Activated T-cell treated with anti-CD3 and anti-CD28 coated beads, Interleukin-2, amount 50 U/mL, for 4 hours (primary cell): Measurements from ENCODE around the gene KDM1A. TPM values are rescaled to one million over a fixed set of nuclear protein-coding genes. Genes with fewer than 3 reads are reported as not detected.
A peak's percentile ranks its signal among the peaks of the same experiment; 100 is the strongest.

Experiments used
- ATAC-seq, 2 donors: fragments of 200-7000 bp; cut with Tn5 transposase; one replicate each; pipeline ENCODE4 v1.10.0; 2021
- DNase-seq: peaks from one replicate; pipeline ENCODE4 v3.0.0-alpha.2; 2020
- H3K27me3 Mint-ChIP-seq: one replicate; pipeline ENCODE4 v1.8.0; 2021; ENCODE audit warnings: low read depth, mixed read lengths
- H3K36me3 Mint-ChIP-seq: one replicate; pipeline ENCODE4 v1.8.0; 2022; ENCODE audit warnings: mixed read lengths; ENCODE audit not compliant: insufficient read depth
- H3K4me1 Mint-ChIP-seq: one replicate; pipeline ENCODE4 v1.8.0; 2021; ENCODE audit warnings: low read depth, mixed read lengths
- H3K4me3 Mint-ChIP-seq: one replicate; pipeline ENCODE4 v1.8.0; 2021; ENCODE audit warnings: mild to moderate bottlenecking, moderate library complexity, mixed read lengths
- H3K9me3 Mint-ChIP-seq: one replicate; pipeline ENCODE4 v1.8.0; 2021; ENCODE audit warnings: mixed read lengths
- total RNA-seq, 3 donors: library from RNA; stranded (reverse); gene quantifications; one replicate each; pipeline ENCODE4 v1.2.1, GENCODE V29; 2021

Gene KDM1A
- total RNA-seq, 3 donors from 2014 or later, result 69.6 to 90.9 (median 81.2) TPM

DNA sequence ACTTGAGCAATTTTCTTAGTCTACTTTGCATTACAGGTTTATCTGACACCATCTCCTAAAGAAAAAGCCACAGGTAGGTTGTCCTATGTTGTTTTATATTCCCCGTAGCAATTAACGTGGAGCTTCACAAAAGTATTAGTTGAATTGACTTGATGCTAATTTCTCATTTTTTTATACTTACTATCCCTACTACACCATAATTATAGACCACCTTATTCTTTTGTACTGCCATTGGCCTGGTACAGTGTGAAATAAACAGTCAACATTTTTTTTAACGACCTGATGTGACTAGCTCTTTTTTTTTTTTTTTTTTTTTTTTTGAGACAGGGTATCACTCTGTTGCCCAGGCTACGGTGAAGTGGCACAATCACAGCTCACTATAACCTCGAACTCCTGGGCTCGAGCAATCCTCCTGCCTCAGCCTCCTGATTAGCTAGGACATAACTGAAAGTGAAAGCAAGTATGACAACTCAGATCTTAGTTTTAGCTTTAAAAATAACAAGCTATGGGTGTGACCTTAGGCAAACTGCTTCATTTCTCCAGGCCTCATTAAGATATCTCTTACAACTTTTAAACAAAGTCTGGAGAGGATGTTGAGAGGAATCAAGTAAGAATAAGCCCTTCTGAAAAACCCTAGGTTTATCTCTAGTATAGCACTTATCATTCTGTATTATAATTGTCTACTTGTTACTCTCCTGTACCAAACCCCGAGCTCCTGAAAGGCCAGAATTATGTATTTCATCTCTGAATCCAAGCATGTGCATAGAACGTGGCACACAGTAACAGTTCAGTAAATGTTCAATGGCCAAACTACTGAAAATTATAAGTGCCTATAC lies 99.9 kb downstream of the KDM1A start:
- Mint-ChIP-seq H3K4me1 (peaks cover 62% of the 10 kb centered on the region), H3K27me3 (no peaks in the 10 kb centered on the region), H3K4me3 (peak overlapping the region; percentile 61), H3K36me3 (peaks cover 3% of the 10 kb centered on the region), H3K9me3 (no peaks in the 10 kb centered on the region)
- DNase-seq (peak; percentile 23), ATAC-seq (peak; percentile 82 to 87)

DNA sequence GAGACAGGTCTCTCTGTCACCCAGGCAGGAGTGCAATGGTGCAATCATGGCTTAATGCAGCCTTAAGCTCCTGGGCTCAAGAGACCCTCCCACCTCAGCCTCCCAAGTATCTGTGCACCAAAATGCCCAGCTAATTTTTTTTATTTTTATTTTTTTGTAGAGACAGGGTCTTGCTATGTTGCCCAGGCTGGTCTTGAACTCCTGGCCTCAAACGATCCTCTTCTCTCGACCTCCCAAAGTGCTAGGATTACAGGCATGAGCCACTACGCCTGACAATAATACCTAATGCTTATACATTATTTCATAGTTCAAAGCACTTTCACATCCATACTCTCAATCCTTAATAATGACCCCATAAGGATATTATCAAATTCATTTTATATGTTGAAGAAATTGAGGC lies 101.1 kb downstream of the KDM1A start:
- H3K36me3 Mint-ChIP-seq, result peaks cover 3% of the 10 kb centered on the region
- DNase-seq (no peak), ATAC-seq (no peak)

DNA sequence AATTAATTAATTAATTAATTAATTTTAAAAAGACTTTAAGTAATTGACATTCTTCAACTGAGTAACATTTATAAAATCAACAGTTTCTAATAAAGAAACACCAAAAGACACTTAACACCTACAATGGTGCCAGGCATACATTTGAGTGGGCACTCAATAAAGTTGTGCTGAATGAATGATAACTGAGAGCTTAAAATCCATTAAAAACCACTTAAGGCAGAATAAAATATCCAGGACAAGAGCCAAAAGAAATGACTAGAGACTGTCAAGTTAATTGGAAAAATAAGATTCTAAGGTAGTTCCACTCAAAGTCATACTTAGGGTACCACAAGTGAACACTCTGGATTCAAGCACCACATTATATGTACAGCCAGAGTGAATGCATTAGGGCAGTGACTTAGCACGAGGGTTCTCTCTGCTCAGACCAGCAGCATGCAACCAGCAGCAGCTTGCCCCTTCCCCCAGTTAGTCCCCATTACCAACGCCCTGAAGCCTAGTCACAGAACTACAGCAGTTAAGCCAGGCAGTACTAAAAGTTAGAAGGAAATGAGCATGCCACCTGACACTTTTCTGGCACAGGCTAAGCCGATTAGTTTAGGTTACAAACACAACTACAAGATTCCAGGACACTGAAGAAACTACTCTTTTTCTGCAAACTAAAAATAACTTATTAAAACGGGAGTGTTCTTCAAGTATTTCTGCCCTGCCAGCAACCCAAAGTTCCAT lies 102.9 kb downstream of the KDM1A start:
- H3K4me1 Mint-ChIP-seq, result peaks cover 67% of the 10 kb centered on the region
- ATAC-seq (no peak), DNase-seq (no peak)
- peaks cover 3% of the 10 kb centered on the region for H3K36me3 Mint-ChIP-seq
- no peak overlapping the region for H3K4me3 Mint-ChIP-seq
- no peaks in the 10 kb centered on the region for H3K9me3 Mint-ChIP-seq
- no peaks in the 10 kb centered on the region for H3K27me3 Mint-ChIP-seq

More for the DNA sequence above, 101.1 kb downstream of the KDM1A start:
- Mint-ChIP-seq H3K9me3 (no peaks in the 10 kb centered on the region), H3K27me3 (no peaks in the 10 kb centered on the region), H3K4me1 (peaks cover 63% of the 10 kb centered on the region), H3K4me3 (no peak overlapping the region)

DNA sequence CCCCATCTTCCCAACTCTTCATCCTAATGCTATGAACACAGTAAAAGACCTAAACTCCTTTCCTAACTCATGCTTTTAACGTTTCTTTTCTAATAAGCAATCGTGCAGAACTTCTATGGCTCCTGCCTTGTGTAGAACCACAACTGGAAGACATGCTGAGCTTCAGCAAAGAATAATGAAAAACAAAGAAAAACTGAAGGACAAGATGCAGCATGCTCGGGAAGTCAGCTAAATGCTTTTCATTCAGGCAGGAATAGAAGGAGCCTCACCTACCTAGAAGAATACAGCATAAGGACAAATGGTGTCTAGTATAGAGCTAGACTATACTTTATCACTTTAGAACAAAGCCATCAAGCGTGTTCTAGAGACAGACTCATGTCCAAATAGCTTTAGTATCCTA lies 103.5 kb downstream of the KDM1A start:
- no peak for ATAC-seq
- peaks cover 64% of the 10 kb centered on the region for H3K4me1 Mint-ChIP-seq
- no peaks in the 10 kb centered on the region for H3K27me3 Mint-ChIP-seq
- H3K4me3 Mint-ChIP-seq, result no peak overlapping the region
- H3K36me3 Mint-ChIP-seq, result peaks cover 3% of the 10 kb centered on the region
- DNase-seq, result no peak
- H3K9me3 Mint-ChIP-seq, result no peaks in the 10 kb centered on the region

DNA sequence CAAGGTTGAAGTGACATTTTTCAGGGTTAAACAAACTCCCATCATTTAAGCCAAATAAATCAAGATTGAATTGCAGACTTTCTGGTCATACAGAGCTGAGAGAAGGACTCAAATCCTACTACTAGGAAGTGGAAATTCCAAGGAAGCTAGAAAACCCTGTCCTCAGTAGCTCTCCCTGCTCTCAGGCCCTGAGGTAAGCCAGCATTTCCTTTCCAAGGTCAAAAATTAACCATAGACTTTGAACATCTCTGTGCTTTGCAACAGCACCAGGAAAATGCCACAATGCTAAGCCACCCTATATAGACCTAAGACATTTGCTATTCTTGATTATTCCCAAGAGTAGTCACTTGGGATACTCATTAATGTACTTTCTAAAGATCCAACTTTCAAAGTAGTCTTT lies 104.3 kb downstream of the KDM1A start:
- peaks cover 61% of the 10 kb centered on the region for H3K4me1 Mint-ChIP-seq
- peaks cover 3% of the 10 kb centered on the region for H3K36me3 Mint-ChIP-seq
- H3K27me3 Mint-ChIP-seq, result no peaks in the 10 kb centered on the region
- ATAC-seq (no peak), DNase-seq (no peak)
- no peaks in the 10 kb centered on the region for H3K9me3 Mint-ChIP-seq
- H3K4me3 Mint-ChIP-seq, result no peak overlapping the region

DNA sequence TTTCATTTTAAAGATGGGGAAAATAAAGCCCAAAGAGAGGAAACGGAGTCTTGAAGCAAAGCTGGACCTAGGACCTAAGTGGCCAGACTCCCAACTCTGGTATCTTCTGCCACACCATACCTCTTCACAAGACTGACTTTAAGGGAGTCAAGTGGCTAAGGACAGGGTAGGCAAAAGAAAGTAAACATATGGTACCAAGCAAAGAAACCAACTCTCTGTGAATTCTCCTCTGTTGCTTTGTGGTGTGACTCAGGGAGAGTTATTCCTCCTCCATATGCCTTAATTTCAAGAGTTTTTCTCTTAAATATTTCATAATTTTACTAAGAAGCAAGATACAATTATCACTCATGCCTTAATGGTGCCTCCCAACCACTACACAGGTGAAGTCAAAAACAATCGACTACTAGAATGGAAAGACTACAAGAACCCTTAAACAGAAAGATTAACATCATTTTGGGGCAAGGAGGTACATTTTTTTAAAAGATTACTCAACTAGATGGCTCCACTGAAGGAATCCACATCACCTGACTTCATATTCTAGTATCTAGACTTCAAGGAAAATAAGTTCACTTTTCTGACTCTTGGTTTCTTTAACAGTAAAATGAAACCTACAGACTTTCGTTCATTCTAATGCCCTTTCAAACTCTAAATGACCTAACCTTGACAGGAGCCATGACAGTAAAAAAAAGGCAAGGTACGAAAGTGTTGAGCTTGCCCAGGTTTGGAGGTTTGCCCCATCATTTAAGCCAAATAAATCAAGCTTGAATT lies 105.2 kb downstream of the KDM1A start:
- H3K9me3 Mint-ChIP-seq, result no peaks in the 10 kb centered on the region
- no peak overlapping the region for H3K4me3 Mint-ChIP-seq
- H3K27me3 Mint-ChIP-seq, result no peaks in the 10 kb centered on the region
- DNase-seq (no peak), ATAC-seq (peak; percentile 43 to 53)
- H3K36me3 Mint-ChIP-seq, result peaks cover 3% of the 10 kb centered on the region
- peaks cover 52% of the 10 kb centered on the region for H3K4me1 Mint-ChIP-seq

DNA sequence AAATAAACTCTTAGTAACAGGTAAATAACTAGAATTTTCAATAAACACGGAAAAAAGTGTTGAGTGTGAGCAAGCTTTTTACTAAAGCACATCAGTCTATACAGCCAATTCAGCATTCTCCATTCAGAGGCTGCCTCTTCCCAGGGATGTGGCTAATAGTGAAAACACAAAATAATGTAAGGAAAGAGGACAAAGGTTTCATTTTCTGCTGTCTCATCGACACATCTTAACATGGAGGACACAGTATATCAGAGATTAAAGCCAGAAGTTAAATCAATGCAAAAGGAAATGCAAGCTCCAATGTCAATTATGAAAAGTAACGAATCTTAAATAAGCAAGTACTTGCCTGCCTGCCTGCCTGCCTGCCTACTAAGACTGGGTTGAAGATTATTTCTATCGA lies 106.2 kb downstream of the KDM1A start:
- Mint-ChIP-seq H3K36me3 (peaks cover 5% of the 10 kb centered on the region), H3K4me1 (peaks cover 45% of the 10 kb centered on the region), H3K4me3 (no peak overlapping the region), H3K27me3 (no peaks in the 10 kb centered on the region), H3K9me3 (no peaks in the 10 kb centered on the region)
- ATAC-seq (no peak), DNase-seq (no peak)

DNA sequence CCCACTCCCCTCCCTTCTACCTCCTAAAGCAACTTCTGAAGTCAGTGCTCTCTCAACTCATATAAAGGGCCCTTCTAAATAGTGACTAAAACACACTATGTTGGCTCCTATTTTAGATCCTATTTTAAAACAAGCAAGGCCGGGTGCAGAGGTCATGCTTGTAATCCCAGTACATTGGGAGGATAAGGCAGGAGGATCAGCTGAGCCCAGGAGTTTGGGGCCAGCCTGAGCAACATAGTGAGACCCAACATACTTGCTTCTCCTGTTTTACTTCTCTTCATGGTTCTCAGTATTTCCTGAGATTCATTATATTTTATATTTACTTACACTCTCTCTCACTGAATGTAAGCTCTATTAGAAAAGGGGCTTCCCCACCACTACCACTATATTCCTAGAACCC lies 106.9 kb downstream of the KDM1A start:
- ATAC-seq (no peak), DNase-seq (no peak)
- Mint-ChIP-seq H3K27me3 (no peaks in the 10 kb centered on the region), H3K4me3 (no peak overlapping the region), H3K4me1 (peaks cover 42% of the 10 kb centered on the region), H3K36me3 (peaks cover 5% of the 10 kb centered on the region), H3K9me3 (no peaks in the 10 kb centered on the region)

DNA sequence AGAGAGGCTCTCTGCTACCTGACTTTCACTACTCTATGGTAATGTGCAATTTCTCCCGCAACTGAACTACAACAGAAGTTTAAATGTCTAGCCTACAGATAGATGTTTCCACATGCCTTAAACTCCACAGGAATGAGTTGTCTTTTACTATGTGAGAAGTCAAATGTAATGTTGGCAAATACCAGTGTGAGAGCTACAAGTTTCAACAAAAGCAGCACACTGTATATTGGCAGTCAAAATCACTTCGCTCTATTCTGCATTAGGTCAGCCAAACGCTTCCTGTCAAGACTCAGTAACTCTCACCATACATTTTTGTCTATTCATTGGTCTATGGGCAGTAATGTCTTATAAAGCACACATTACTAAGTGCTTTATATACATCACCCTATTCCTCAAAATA lies 107.5 kb downstream of the KDM1A start:
- ATAC-seq (no peak), DNase-seq (no peak)
- H3K4me1 Mint-ChIP-seq, result peaks cover 42% of the 10 kb centered on the region
- no peaks in the 10 kb centered on the region for H3K27me3 Mint-ChIP-seq
- H3K9me3 Mint-ChIP-seq, result no peaks in the 10 kb centered on the region
- no peak overlapping the region for H3K4me3 Mint-ChIP-seq
- peaks cover 5% of the 10 kb centered on the region for H3K36me3 Mint-ChIP-seq

DNA sequence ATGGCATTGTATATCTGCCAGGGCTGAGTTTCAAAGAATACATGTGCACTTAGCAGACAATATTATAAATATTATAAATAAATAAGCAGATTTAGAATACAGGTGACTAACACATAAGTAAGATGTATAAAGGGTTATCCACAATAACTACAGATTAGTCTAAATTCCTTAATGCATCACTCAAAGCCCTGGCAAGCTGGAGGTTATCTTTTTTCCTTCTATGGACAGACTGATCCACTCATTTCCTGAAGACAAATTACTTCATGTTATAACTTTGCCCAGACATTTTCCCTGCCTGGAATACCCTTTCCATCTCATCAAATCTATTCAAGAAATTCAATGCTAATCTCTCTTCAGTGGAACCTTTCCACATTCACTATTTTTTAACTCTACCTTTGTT lies 110.6 kb downstream of the KDM1A start:
- Mint-ChIP-seq H3K9me3 (no peaks in the 10 kb centered on the region), H3K4me1 (peaks cover 27% of the 10 kb centered on the region), H3K27me3 (no peaks in the 10 kb centered on the region), H3K36me3 (peaks cover 2% of the 10 kb centered on the region), H3K4me3 (no peak overlapping the region)
- ATAC-seq (no peak), DNase-seq (no peak)

DNA sequence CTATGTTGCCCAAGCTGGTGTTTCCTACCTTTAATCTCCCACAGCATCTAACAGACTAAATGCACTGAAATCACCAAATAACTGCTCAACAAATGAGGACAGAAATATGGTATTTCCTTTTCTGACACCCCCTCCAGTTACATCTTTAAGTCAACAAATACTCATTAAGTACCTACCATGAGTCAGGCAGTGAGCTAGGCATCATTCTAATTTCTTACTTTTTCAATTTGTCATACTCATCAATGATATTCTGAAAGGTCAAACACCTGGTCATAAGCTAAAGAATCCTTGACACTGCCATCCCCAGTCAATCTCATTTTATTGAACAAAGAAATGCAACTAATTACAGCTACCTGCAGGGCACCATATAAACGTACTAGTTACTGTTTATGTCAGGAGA lies 112.8 kb downstream of the KDM1A start:
- no peak for DNase-seq
- Mint-ChIP-seq H3K9me3 (no peaks in the 10 kb centered on the region), H3K4me3 (no peak overlapping the region), H3K36me3 (peaks cover 2% of the 10 kb centered on the region), H3K27me3 (no peaks in the 10 kb centered on the region), H3K4me1 (peaks cover 9% of the 10 kb centered on the region)
- ATAC-seq, result peak in 1 of 2 donors; percentile 56

Other genes with a start within 250 kb of the KDM1A start
- not detected for gene LACTBL1, start 46.6 kb upstream of the KDM1A start, total RNA-seq
- gene TEX46, start 3.6 kb upstream of the KDM1A start, total RNA-seq, result not detected
- 10 to 100 TPM; 19.7 to 20.7 (median 20.1) TPM for gene LUZP1, start 149.4 kb downstream of the KDM1A start, total RNA-seq
- gene HTR1D, start 198.0 kb downstream of the KDM1A start, total RNA-seq, result not detected